ENCODE measurements around the gene ITGB1BP1. TPM values are rescaled to one million over a fixed set of nuclear protein-coding genes. Genes with fewer than 3 reads are reported as not detected.

ITGB1BP1 gene
- total RNA-seq, 1 experiment from 2014 or later: 93.1 TPM

DNA sequence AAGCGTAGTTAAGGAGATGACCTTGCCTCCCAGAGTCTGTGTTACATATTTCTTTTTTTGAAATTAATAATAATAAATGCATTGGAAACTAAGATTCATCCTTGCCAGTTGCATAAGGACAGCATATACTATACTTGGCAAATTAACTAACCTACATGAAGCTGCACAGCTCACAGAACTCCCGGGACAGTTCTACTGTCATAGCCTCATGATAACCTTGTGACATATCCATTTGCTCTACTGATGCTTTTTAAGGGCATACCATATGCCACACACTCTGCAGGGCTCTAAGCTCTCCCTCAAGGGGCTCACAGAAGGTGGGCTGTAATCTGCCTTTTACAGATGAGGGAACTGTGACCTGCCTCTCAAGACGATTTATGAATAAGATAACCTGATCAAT lies 3.8 kb downstream of the ITGB1BP1 start:
- BruUV-seq (replicated peaks): no TSS peak
- no peaks in the 10 kb centered on the region for H3K27me3 Mint-ChIP-seq (ENCODE audit: unreplicated experiment)
- no peak overlapping the region for H3K27ac Mint-ChIP-seq (ENCODE audit: unreplicated experiment)
- intact Hi-C loops (cut with micrococcal nuclease; ENCODE audit: unreplicated experiment): no loop called here
- H3K36me3 Mint-ChIP-seq (ENCODE audit: insufficient read depth, unreplicated experiment): peaks cover 38% of the 10 kb centered on the region
- no peak for TF ChIP-seq CTCF (IDR thresholded peaks at IDR 0.05; ENCODE audit: unreplicated experiment)
- CTCF ChIA-PET: no interaction called here
- H3K4me3 Mint-ChIP-seq (ENCODE audit: low read depth, unreplicated experiment): no peak overlapping the region
- no peak for DNase-seq
- H3K4me1 Mint-ChIP-seq (ENCODE audit: low read depth, unreplicated experiment): peaks cover 23% of the 10 kb centered on the region
- no peaks in the 10 kb centered on the region for H3K9me3 Mint-ChIP-seq (ENCODE audit: low read depth, unreplicated experiment)

GRCh38 chr2:9418746-9419145 lies 4.6 kb downstream of the ITGB1BP1 start:
- Mint-ChIP-seq H3K36me3 (ENCODE audit: insufficient read depth, unreplicated experiment) (peaks cover 31% of the 10 kb centered on the region), H3K27ac (ENCODE audit: unreplicated experiment) (no peak overlapping the region), H3K9me3 (ENCODE audit: low read depth, unreplicated experiment) (no peaks in the 10 kb centered on the region), H3K4me3 (ENCODE audit: low read depth, unreplicated experiment) (no peak overlapping the region), H3K4me1 (ENCODE audit: low read depth, unreplicated experiment) (peaks cover 23% of the 10 kb centered on the region), H3K27me3 (ENCODE audit: unreplicated experiment) (no peaks in the 10 kb centered on the region)
- CTCF ChIA-PET: no interaction called here
- TF ChIP-seq CTCF (IDR thresholded peaks at IDR 0.05; ENCODE audit: unreplicated experiment): no peak
- DNase-seq: no peak
- intact Hi-C loops (cut with micrococcal nuclease; ENCODE audit: unreplicated experiment): no loop called here
- no TSS peak for BruUV-seq (replicated peaks)

GRCh38 chr2:9417725-9418124 lies 5.6 kb downstream of the ITGB1BP1 start:
- TF ChIP-seq CTCF (IDR thresholded peaks at IDR 0.05; ENCODE audit: unreplicated experiment): no peak
- H3K4me3 Mint-ChIP-seq (ENCODE audit: low read depth, unreplicated experiment): no peak overlapping the region
- H3K36me3 Mint-ChIP-seq (ENCODE audit: insufficient read depth, unreplicated experiment): peaks cover 21% of the 10 kb centered on the region
- no peaks in the 10 kb centered on the region for H3K27me3 Mint-ChIP-seq (ENCODE audit: unreplicated experiment)
- peaks cover 23% of the 10 kb centered on the region for H3K4me1 Mint-ChIP-seq (ENCODE audit: low read depth, unreplicated experiment)
- no peak overlapping the region for H3K27ac Mint-ChIP-seq (ENCODE audit: unreplicated experiment)
- no TSS peak for BruUV-seq (replicated peaks)
- CTCF ChIA-PET: no interaction called here
- no peak for DNase-seq
- intact Hi-C loops (cut with micrococcal nuclease; ENCODE audit: unreplicated experiment): no loop called here
- no peaks in the 10 kb centered on the region for H3K9me3 Mint-ChIP-seq (ENCODE audit: low read depth, unreplicated experiment)

DNA sequence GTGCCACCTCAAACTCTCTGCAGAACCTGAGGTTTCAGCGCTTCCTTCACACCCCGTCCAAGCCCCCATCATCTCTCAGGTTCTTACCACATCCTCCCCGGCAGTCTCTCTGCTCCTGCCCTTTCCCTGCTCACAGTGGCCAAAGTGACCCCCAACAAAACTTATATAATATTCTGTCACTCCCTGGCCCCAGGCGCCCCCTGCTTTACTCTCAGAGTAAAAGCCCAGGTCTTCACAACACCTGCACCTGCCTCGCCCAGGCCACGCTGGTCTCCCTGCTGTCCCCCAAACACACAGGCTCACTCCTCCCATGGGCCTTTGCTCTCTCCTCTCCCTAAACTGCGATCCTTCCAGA lies 6.4 kb downstream of the ITGB1BP1 start:
- TF ChIP-seq CTCF (IDR thresholded peaks at IDR 0.05; ENCODE audit: unreplicated experiment): no peak
- CTCF ChIA-PET: no interaction called here
- no peaks in the 10 kb centered on the region for H3K27me3 Mint-ChIP-seq (ENCODE audit: unreplicated experiment)
- no peak overlapping the region for H3K27ac Mint-ChIP-seq (ENCODE audit: unreplicated experiment)
- no peak for DNase-seq
- H3K4me1 Mint-ChIP-seq (ENCODE audit: low read depth, unreplicated experiment): peaks cover 16% of the 10 kb centered on the region
- peaks cover 15% of the 10 kb centered on the region for H3K36me3 Mint-ChIP-seq (ENCODE audit: insufficient read depth, unreplicated experiment)
- no peak overlapping the region for H3K4me3 Mint-ChIP-seq (ENCODE audit: low read depth, unreplicated experiment)
- intact Hi-C loops (cut with micrococcal nuclease; ENCODE audit: unreplicated experiment): no loop called here
- H3K9me3 Mint-ChIP-seq (ENCODE audit: low read depth, unreplicated experiment): no peaks in the 10 kb centered on the region
- BruUV-seq (replicated peaks): no TSS peak
